HepG2 (cell line): Measurements from ENCODE around the gene RAPGEFL1. TPM values are rescaled to one million over a fixed set of nuclear protein-coding genes. Genes with fewer than 3 reads are reported as not detected.
A peak's percentile ranks its signal among the peaks of the same experiment; 100 is the strongest.

Experiments
- BRD4 ChIP-seq: sonication (generic); formaldehyde crosslinking; IDR thresholded peaks from 2 replicates; pipeline ENCODE4 v1.4.0; 2020; ENCODE audit warnings: missing genetic modification reagents
- ERF ChIP-seq: IDR thresholded peaks from 2 replicates; pipeline ENCODE4 v1.6.1; 2018; ENCODE audit warnings: missing biosample characterization, missing genetic modification reagents
- KDM3A ChIP-seq: IDR thresholded peaks from 2 replicates; pipeline ENCODE4 v1.6.1; 2018; ENCODE audit warnings: low read depth, missing compliant biosample characterization
- MAZ ChIP-seq, 2 experiments: sonication (generic) in 1 of 2; formaldehyde crosslinking in 1 of 2; IDR thresholded peaks; 2 replicates each; pipeline versions ENCODE4 v1.5.0 to v1.6.1; 2012 to 2020; ENCODE audit warnings: low read depth in 2 of 2, mild to moderate bottlenecking in 2 of 2, borderline replicate concordance in 1 of 2, improper control_type of control experiment in 1 of 2, low read length in 1 of 2, missing genetic modification reagents in 1 of 2, moderate library complexity in 1 of 2
- TBP ChIP-seq: sonication (generic); formaldehyde crosslinking; IDR thresholded peaks from 2 replicates; pipeline ENCODE4 v1.5.0; 2020; ENCODE audit warnings: missing genetic modification reagents
- TOPORS ChIP-seq: sonication (generic); formaldehyde crosslinking; IDR thresholded peaks from 2 replicates; pipeline ENCODE4 v1.8.0; 2023; ENCODE audit warnings: mild to moderate bottlenecking, missing genetic modification reagents
- ZKSCAN8 ChIP-seq: IDR thresholded peaks from 2 replicates; pipeline ENCODE4 v1.6.1; 2016; ENCODE audit warnings: borderline replicate concordance, missing genetic modification reagents, missing compliant biosample characterization
- ZMYM2 ChIP-seq: sonication (generic); formaldehyde crosslinking; IDR thresholded peaks from 2 replicates; pipeline ENCODE4 v1.8.0; 2022; ENCODE audit warnings: mild to moderate bottlenecking, missing genetic modification reagents
- ZNF274 ChIP-seq: sonication (generic); formaldehyde crosslinking; IDR thresholded peaks from 2 replicates; pipeline ENCODE4 v1.5.1; 2020; ENCODE audit warnings: mild to moderate bottlenecking, missing genetic modification reagents
- ZNF547 ChIP-seq: sonication (generic); formaldehyde crosslinking; IDR thresholded peaks from 2 replicates; pipeline ENCODE4 v1.5.1; 2020; ENCODE audit warnings: mild to moderate bottlenecking, missing genetic modification reagents
- ZNF709 ChIP-seq: sonication (generic); formaldehyde crosslinking; IDR thresholded peaks from 2 replicates; pipeline ENCODE4 v1.5.0; 2020; ENCODE audit warnings: mild to moderate bottlenecking, missing genetic modification reagents
- ZZZ3 ChIP-seq: sonication (generic); formaldehyde crosslinking; IDR thresholded peaks from 2 replicates; pipeline ENCODE4 v1.4.0; 2020; ENCODE audit warnings: missing genetic modification reagents, mild to moderate bottlenecking, borderline replicate concordance
- polyA plus RNA-seq, 8 experiments: library from polyadenylated mRNA; depleted of rRNA in 3 of 8; stranded (reverse) in 7 of 8; unstranded in 1 of 8; fragments of >200 nt; fragmentation: Illumina TruSeq in 4 of 8; extraction: Trizol in 4 of 8; gene quantifications; 2 replicates each; pipeline versions ENCODE4 v1.2.1 to v1.2.3, GENCODE V29; 2011 to 2016; ENCODE audit warnings: low read depth in 4 of 8, missing spikeins in 1 of 8, mixed read lengths in 1 of 8; ENCODE audit not compliant: insufficient read depth in 1 of 8
- total RNA-seq, 5 experiments: library from RNA; depleted of rRNA; stranded (reverse); fragments of >200 nt; fragmentation: Illumina TruSeq; extraction: Trizol; gene quantifications; 2 replicates each; pipeline ENCODE4 v1.2.3, GENCODE V29; 2016; ENCODE audit warnings: low read depth in 1 of 5
- TF ChIP-seq, protein P1 (sequence below): sonication (generic); formaldehyde crosslinking; IDR thresholded peaks from 2 replicates; pipeline ENCODE4 v1.4.0; 2020; ENCODE audit warnings: missing genetic modification reagents, borderline replicate concordance
- TF ChIP-seq, protein P2 (sequence below): sonication (generic); formaldehyde crosslinking; IDR thresholded peaks from 2 replicates; pipeline ENCODE4 v1.5.1; 2020; ENCODE audit warnings: missing genetic modification reagents, mild to moderate bottlenecking, borderline replicate concordance
- TF ChIP-seq, protein P3 (sequence below): IDR thresholded peaks from 2 replicates; pipeline ENCODE4 v1.6.1; 2016; ENCODE audit warnings: low read depth
- TF ChIP-seq, protein P4 (sequence below): sonication (generic); formaldehyde crosslinking; IDR thresholded peaks from 2 replicates; pipeline ENCODE4 v1.4.0; 2020; ENCODE audit warnings: missing genetic modification reagents
- TF ChIP-seq, protein P5 (sequence below): sonication (generic); formaldehyde crosslinking; IDR thresholded peaks from 2 replicates; pipeline ENCODE4 v1.4.0; 2020; ENCODE audit warnings: missing genetic modification reagents

The RAPGEFL1 gene
- total and polyA plus RNA-seq, 2 of the 13 experiments (the other 11 are each of a cell fraction or from before 2014, with no cell fraction given), result 4.5 to 7.8 TPM

DNA sequence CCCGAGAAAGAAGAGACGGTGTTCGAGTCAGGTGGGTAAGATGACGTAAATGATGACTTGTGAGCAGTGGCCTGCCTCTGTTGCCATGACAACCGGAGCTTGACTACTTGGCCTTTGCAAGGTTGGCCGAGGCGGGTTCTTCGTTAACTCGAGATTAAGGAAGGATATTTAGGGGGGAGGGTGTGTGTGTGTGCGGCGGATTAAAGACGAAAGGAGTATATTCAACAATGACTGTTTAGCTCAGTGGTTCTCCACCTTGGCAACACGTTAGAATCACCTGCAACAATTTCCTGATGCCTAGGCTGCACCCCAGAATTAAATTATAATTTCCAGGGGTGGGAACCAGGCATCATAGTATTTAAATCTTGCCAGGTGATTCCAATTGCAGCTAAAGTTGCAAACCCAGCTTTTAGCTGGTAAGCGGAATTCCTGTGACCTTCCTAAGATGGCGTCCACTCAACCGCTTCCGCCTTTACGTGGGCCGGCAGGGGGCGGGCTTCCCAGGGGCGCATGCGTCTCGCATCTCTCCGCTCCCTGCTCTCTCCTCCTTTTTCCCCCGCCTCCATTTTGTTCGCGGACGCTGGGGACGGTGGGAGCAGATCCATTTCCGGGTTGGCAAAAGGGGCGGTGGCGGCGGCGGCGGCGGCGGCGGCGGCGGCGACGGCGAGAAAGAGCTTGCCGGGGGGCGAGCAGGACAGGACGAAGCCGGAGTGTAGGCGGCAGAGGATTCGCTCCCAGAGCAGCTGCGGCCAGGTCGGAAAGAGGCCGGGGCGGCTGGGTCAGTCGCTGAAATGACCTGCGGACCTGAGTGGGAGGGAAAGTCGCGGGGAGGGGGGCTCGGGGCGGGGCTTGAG lies 41.7 kb downstream of the RAPGEFL1 start, which contains the start of gene WIPF2 (continued):
- TF ChIP-seq ZZZ3 (CRISPR knock-in tag), result peak; percentile 87; the same call in 1 of the 2 replicates
- peak; percentile 53; the same call in 1 of the 2 replicates for TF ChIP-seq KDM3A (CRISPR knock-in tag)
- TF ChIP-seq ZNF547 (CRISPR knock-in tag), result no peak; the same call in 1 of the 2 replicates
- TF ChIP-seq BRD4 (CRISPR knock-in tag), result no peak
- TF ChIP-seq MAZ (IDR thresholded peaks at IDR 0.05; ENCODE audit: borderline replicate concordance, low read depth, low read length), result peak; percentile 85
- peak; percentile 94 for TF ChIP-seq MAZ (CRISPR knock-in tag; IDR thresholded peaks at IDR 0.05; ENCODE audit: low read depth)
- no peak for TF ChIP-seq TBP (CRISPR knock-in tag)
- TF ChIP-seq ERF (CRISPR knock-in tag), result peak; percentile 52
- TF ChIP-seq ZKSCAN8 (CRISPR knock-in tag), result peak; percentile 35; the same call in 1 of the 2 replicates
- TF ChIP-seq, protein P1, sequence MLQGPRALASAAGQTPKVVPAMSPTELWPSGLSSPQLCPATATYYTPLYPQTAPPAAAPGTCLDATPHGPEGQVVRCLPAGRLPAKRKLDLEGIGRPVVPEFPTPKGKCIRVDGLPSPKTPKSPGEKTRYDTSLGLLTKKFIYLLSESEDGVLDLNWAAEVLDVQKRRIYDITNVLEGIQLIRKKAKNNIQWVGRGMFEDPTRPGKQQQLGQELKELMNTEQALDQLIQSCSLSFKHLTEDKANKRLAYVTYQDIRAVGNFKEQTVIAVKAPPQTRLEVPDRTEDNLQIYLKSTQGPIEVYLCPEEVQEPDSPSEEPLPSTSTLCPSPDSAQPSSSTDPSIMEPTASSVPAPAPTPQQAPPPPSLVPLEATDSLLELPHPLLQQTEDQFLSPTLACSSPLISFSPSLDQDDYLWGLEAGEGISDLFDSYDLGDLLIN (CRISPR knock-in tag), result no peak
- TF ChIP-seq, protein P2, sequence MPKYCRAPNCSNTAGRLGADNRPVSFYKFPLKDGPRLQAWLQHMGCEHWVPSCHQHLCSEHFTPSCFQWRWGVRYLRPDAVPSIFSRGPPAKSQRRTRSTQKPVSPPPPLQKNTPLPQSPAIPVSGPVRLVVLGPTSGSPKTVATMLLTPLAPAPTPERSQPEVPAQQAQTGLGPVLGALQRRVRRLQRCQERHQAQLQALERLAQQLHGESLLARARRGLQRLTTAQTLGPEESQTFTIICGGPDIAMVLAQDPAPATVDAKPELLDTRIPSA (CRISPR knock-in tag), result no peak
- TF ChIP-seq, protein P3, sequence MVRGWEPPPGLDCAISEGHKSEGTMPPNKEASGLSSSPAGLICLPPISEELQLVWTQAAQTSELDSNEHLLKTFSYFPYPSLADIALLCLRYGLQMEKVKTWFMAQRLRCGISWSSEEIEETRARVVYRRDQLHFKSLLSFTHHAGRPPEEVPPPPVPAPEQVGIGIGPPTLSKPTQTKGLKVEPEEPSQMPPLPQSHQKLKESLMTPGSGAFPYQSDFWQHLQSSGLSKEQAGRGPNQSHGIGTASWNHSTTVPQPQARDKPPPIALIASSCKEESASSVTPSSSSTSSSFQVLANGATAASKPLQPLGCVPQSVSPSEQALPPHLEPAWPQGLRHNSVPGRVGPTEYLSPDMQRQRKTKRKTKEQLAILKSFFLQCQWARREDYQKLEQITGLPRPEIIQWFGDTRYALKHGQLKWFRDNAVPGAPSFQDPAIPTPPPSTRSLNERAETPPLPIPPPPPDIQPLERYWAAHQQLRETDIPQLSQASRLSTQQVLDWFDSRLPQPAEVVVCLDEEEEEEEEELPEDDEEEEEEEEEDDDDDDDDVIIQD (CRISPR knock-in tag), result no peak
- 0 out of 2 replicates have a peak, but pooled peaks have one; percentile 59 for TF ChIP-seq TOPORS (CRISPR knock-in tag)
- no peak for TF ChIP-seq ZMYM2 (CRISPR knock-in tag)
- 0 out of 2 replicates have a peak, but pooled peaks have one; percentile 55 for TF ChIP-seq ZNF709 (CRISPR knock-in tag)
- TF ChIP-seq, protein P4, sequence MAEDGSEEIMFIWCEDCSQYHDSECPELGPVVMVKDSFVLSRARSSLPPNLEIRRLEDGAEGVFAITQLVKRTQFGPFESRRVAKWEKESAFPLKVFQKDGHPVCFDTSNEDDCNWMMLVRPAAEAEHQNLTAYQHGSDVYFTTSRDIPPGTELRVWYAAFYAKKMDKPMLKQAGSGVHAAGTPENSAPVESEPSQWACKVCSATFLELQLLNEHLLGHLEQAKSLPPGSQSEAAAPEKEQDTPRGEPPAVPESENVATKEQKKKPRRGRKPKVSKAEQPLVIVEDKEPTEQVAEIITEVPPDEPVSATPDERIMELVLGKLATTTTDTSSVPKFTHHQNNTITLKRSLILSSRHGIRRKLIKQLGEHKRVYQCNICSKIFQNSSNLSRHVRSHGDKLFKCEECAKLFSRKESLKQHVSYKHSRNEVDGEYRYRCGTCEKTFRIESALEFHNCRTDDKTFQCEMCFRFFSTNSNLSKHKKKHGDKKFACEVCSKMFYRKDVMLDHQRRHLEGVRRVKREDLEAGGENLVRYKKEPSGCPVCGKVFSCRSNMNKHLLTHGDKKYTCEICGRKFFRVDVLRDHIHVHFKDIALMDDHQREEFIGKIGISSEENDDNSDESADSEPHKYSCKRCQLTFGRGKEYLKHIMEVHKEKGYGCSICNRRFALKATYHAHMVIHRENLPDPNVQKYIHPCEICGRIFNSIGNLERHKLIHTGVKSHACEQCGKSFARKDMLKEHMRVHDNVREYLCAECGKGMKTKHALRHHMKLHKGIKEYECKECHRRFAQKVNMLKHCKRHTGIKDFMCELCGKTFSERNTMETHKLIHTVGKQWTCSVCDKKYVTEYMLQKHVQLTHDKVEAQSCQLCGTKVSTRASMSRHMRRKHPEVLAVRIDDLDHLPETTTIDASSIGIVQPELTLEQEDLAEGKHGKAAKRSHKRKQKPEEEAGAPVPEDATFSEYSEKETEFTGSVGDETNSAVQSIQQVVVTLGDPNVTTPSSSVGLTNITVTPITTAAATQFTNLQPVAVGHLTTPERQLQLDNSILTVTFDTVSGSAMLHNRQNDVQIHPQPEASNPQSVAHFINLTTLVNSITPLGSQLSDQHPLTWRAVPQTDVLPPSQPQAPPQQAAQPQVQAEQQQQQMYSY (CRISPR knock-in tag), result no peak
- TF ChIP-seq ZNF274, result no peak
- TF ChIP-seq, protein P5, sequence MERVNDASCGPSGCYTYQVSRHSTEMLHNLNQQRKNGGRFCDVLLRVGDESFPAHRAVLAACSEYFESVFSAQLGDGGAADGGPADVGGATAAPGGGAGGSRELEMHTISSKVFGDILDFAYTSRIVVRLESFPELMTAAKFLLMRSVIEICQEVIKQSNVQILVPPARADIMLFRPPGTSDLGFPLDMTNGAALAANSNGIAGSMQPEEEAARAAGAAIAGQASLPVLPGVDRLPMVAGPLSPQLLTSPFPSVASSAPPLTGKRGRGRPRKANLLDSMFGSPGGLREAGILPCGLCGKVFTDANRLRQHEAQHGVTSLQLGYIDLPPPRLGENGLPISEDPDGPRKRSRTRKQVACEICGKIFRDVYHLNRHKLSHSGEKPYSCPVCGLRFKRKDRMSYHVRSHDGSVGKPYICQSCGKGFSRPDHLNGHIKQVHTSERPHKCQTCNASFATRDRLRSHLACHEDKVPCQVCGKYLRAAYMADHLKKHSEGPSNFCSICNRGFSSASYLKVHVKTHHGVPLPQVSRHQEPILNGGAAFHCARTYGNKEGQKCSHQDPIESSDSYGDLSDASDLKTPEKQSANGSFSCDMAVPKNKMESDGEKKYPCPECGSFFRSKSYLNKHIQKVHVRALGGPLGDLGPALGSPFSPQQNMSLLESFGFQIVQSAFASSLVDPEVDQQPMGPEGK (CRISPR knock-in tag), result peak; percentile 42; the same call in 1 of the 2 replicates
